ENCODE results near the gene ZGPAT.
"Not testable (repeated sequence)": the region's sequence is repeated elsewhere in the genome, so short reads cannot be mapped to it uniquely, and the experiment has no call there.

Gene ZGPAT, protein sequence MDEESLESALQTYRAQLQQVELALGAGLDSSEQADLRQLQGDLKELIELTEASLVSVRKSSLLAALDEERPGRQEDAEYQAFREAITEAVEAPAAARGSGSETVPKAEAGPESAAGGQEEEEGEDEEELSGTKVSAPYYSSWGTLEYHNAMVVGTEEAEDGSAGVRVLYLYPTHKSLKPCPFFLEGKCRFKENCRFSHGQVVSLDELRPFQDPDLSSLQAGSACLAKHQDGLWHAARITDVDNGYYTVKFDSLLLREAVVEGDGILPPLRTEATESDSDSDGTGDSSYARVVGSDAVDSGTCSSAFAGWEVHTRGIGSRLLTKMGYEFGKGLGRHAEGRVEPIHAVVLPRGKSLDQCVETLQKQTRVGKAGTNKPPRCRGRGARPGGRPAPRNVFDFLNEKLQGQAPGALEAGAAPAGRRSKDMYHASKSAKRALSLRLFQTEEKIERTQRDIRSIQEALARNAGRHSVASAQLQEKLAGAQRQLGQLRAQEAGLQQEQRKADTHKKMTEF

DNA sequence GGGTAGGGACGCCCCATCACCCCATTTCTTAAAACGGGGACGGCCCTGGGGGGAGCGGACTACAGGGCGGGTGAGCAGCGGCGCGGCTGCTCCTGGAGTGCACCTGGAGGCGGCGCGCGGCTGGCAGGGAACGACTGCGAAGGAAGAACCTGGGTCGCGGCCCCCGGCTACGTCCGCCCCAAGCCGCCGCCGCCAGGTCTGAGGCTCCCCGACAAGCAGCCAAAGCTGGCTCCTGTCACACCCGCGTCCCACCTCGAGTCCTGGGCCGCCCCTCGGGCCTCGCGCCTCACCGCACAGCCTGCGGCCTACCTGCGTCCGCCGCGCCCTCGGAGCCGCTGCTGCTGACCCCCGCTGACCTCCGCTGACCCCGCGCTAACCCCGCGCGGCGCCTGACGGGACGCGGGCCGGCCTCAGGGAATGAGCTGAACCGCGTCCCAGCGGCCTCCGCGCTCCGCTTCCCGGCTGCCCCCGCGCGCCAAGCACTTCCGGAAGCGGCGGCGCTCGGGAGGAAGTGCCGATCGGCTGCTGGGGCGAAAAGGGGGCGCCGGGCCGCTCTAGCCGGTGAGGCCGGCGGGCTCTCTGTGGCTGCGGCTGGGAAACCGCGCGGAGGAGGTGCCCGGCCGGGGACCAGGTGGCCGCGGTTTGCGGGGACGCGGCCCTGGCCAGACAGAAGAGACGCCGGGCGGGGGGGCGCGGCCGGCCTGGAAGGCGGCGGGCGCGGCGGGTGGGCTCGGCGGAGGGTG, at the start of gene ZGPAT, which contains the start of gene ARFRP1:
TSS of gene ZGPAT (plus strand) at position 482 of the 743 bp plus-strand sequence. CDS start 542 bp downstream, outside the sequence.
TSS of gene ARFRP1 (minus strand) at position 419 of the 743 bp plus-strand sequence. CDS start 885 bp downstream, outside the sequence.
- peak; percentile 75 to 87 for DNase-seq (ENCODE audit: low read depth in 2 of 2)
- no peak for TF ChIP-seq CTCF (IDR thresholded peaks at IDR 0.05; ENCODE audit: low read depth, low read length)
- peak within 1 kb of the TSS; percentile 81 to 83 for H3K4me3 ChIP-seq (replicated peaks in 1 of 2; ENCODE audit: low read depth in 2 of 2, low read length in 2 of 2)

GRCh38 chr20:63658749-63659187, 49.1 kb upstream of the ZGPAT start:
- TF ChIP-seq CTCF (IDR thresholded peaks at IDR 0.05; ENCODE audit: low read depth, low read length) = no peak
- peak overlapping the region; percentile 78 to 91 for H3K4me3 ChIP-seq (replicated peaks in 1 of 2; ENCODE audit: low read depth in 2 of 2, low read length in 2 of 2)
- DNase-seq (ENCODE audit: low read depth in 2 of 2) = peak; percentile 49 to 71

GRCh38 chr20:63659370-63659769, 48.5 kb upstream of the ZGPAT start:
- DNase-seq (ENCODE audit: low read depth in 2 of 2) = no peak
- H3K4me3 ChIP-seq (replicated peaks in 1 of 2; ENCODE audit: low read depth in 2 of 2, low read length in 2 of 2) = peak overlapping the region; percentile 78 to 91
- TF ChIP-seq CTCF (IDR thresholded peaks at IDR 0.05; ENCODE audit: low read depth, low read length) = no peak

DNA sequence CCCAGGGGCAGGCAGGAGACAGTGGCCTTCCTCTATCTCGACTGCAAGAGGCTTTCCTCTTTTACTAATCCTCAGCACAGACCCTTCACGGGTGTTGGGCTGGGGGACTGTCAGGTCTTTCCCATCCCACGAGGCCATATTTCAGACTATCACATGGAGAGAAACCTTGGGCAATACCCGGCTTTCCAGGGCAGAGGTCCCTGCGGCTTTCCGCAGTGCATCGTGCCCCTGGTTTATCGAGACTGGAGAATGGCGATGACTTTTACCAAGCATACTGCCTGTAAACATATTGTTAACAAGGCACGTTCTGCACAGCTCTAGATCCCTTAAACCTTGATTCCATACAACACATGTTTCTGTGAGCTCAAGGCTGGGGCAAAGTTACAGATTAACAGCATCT, 47.7 kb upstream of the ZGPAT start:
- not testable (repeated sequence) for H3K4me3 ChIP-seq (replicated peaks in 1 of 2; ENCODE audit: low read depth in 2 of 2, low read length in 2 of 2); DNase-seq (ENCODE audit: low read depth in 2 of 2)

DNA sequence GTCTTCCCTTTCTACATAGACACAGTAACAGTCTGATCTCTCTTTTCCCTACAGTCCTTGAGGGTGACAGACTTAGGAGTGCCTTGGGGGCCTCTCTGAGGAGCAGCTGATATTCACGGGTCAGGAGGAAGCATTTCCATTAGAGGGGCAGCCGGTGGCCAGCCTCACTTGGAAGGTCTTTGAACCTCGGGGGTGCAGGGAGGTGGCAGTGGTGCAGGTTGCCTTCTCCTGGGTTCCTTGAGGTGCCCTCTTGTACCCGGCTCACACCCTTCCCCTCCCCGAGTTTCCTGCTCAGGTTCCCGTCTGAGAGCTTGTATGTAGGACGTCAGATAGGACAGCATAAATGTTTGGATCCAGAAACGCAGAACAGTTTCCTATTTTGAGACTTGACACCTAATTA, 47.2 kb upstream of the ZGPAT start:
- no peak overlapping the region for H3K4me3 ChIP-seq (replicated peaks in 1 of 2; ENCODE audit: low read depth in 2 of 2, low read length in 2 of 2)
- TF ChIP-seq CTCF (IDR thresholded peaks at IDR 0.05; ENCODE audit: low read depth, low read length) = no peak
- no peak for DNase-seq (ENCODE audit: low read depth in 2 of 2)

- no peak overlapping the region for H3K4me3 ChIP-seq (replicated peaks in 1 of 2; ENCODE audit: low read depth in 2 of 2, low read length in 2 of 2)
- no peak for TF ChIP-seq CTCF (IDR thresholded peaks at IDR 0.05; ENCODE audit: low read depth, low read length)
- DNase-seq (ENCODE audit: low read depth in 2 of 2) = no peak
Measured at GRCh38 chr20:63661108-63661507, 46.7 kb upstream of the ZGPAT start.
